Skin epidermis (tissue), 12 donors: ENCODE data around the gene SFXN5.
A peak's percentile ranks its signal among the peaks of the same experiment; 100 is the strongest.
"Not testable (repeated sequence)": the region's sequence is repeated elsewhere in the genome, so short reads cannot be mapped to it uniquely, and the experiment has no call there.

Source experiments
- H3K27ac ChIP-seq, 21 experiments: fragments of 200-600 bp; sonication (generic) in 11 of 21; one replicate each; pipeline ENCODE4 v1.5.0; 2020; ENCODE audit warnings: mild to moderate bottlenecking in 3 of 21, inconsistent platforms in 2 of 21, moderate library complexity in 2 of 21
- H3K4me3 ChIP-seq, 7 experiments: fragments of 200-600 bp; sonication (generic) in 2 of 7; one replicate each; pipeline ENCODE4 v1.5.0; 2020; ENCODE audit warnings: inconsistent platforms in 2 of 7, mild to moderate bottlenecking in 2 of 7, moderate library complexity in 1 of 7

SFXN5 gene

DNA sequence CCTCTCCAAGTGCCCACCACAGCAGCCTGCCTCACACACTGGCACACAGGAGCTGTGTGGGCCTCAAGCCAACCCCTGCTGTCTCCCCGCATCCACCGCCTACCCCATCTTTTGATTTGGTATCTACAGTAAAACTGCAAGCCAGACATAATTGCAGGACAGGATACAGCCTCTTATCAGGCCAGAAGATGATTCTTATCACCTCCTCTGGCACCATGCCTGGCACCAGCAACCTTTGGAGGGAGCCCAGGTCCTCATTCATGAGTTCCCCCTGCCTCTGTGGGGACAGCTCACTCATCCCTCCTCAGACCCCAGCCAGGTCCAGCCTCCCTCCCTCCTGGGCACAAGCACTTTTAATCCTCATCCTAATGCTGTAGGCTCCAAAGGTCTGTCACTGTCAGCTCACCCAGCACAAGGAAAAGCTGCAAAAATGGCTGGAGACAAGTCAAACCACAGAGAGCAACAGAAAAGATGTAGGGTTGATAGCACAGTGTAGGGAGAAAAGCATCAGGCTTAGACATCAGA lies 31.6 kb upstream of the SFXN5 start:
- peak overlapping the region in 1 of 21 experiments; percentile 32 for H3K27ac ChIP-seq
- no peak overlapping the region for H3K4me3 ChIP-seq

DNA sequence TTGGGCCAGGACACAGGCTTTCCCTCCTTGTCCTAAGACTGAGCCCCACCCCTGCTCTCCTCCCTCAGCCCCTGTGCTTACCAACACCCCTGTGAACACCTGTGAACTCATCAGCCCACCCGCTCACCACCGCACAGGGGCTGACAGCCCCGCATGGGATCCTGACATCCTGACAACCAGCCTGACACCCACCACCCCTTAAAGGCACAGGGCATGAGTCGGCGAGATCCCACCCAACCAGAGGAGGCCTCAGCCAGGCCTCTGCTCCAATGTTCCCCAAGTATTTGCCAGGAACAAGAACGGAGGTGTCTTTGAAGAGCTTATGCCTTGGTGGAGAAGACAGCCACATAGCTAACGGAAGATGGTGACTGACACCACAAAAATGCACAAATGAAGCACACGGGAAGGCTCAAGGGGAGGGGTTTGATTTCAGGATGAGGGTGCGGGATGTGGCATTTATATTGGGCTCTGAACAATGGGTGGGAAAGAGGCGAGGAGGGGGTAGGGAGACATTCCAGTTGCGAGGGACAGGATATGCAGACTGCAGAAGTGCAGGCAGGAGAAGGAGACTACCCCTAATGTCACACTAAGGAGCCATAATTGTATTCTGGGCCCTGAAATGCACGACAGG lies 30.2 kb upstream of the SFXN5 start:
- H3K27ac ChIP-seq = no peak overlapping the region
- H3K4me3 ChIP-seq = no peak overlapping the region

DNA sequence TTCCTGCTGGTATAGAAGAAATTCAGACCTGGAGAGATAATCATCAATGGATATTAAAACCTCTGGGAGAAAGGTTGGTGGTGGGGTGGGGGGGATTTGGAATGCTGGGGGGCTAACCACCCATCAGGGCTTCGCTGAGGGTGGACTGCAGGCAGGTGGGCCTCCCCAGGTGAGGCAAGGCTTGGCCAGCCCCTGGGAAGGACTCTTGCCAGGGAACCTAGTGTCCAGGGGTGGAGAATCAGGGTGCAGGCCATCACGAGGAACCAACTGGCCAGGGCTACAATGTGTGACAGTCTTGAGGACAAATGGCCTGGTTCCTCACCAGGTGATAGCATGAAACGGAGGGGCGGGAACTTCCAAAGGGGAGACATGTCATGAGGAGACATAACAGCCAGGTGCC lies 29.4 kb upstream of the SFXN5 start:
- H3K4me3 ChIP-seq = no peak overlapping the region
- no peak overlapping the region for H3K27ac ChIP-seq

DNA sequence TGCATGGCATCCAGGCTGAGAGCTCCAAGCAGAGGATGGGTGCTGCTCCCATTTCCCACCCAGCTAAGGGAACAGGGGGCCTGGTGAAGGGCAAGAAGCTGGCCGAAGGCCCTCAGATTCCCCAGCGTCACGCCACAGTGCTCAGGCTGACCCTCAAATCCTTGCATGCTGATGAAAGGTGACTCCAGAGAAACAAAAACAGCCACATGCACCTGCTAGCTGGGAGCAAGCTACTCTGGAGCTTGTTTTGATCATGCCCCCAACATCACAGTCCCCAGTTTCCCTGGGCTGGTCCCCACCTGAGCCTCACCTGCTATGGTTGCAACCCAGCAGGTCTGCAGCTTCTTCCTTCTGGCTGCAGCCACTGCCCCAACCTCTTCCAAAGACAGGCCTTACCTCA lies 28.0 kb upstream of the SFXN5 start:
- Histone ChIP-seq H3K27ac (no peak overlapping the region), H3K4me3 (no peak overlapping the region)

DNA sequence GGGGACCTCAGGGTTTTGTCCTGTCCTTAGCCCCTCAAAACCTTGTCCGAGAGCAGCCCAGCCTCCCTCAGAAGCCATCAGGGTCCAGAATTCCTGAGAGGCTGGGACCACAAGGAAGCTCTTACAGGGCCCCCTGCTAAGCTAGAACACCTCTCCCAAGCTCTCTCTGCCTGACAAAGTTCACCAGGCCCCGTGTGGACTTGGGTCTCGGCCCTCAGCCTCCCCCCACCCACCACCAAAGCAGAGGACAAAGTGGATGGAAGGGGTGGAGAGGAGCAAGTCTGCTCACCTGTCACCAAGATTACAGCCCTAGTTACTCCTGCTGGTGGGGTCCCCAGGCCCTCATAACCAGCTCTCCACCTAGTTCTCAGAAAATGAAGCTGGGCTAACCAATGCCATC lies 24.4 kb upstream of the SFXN5 start:
- Histone ChIP-seq H3K27ac (no peak overlapping the region), H3K4me3 (no peak overlapping the region)

DNA sequence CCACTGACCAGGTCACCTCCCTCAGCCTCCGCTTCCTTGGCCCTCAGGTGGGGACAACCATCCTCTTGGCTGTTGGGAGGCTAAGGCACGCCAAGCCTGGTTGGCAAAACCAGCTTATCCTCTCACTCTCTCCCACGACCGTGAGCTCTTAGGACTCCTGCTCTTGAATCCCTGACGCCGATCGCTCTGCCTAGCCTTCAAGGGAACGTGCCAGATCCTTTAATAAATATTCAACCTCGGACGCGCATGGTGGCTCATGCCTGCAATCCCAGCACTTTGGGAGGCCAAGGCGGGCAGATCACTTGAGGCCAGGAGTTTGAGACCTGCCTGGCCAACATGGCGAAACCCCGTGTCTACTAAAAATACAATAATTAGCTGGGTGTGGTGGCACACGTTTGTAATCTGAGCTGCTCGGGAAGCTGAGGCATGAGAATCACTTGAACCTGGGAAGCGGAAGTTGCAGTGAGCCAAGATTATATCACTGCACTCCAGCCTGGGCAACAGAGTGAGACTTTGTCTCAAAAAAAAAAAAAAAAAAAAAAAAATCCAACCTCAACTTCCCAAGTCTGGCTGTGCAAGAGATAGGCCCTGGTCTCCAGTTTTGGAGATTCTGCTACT lies 22.2 kb upstream of the SFXN5 start:
- not testable (repeated sequence) for H3K27ac ChIP-seq

DNA sequence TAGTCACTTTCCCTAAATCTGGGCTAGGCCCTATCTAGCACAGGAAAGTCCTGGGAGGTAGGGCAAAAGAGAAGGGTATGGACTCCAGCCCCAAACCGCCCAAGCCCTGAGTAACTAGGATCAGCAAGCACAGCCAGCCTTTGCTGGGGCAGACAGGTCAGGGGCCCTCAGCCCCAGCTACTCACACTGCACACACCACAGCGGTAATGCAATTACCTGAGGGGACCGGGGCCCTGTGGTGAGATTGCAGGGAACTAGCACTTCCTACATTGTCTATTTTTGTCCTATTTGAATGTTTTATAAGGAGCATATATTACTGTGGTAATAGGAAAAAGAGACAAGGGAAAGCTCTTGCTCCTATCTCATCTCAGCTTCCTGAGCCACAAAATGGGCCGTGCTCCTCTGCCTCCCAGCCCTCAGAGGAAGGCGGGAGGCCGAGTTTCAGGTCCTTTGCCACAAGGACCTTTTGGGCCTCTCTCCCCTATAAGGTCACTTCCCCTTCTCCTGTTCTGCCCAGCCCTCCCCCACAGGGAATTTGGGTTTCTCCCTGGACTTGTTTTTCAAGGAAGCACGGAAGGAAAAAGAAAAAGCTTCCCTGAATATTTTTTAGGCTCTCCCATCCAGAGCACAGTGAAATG lies 20.8 kb upstream of the SFXN5 start:
- H3K27ac ChIP-seq = no peak overlapping the region
- H3K4me3 ChIP-seq = no peak overlapping the region

More for the DNA sequence above, 22.2 kb upstream of the SFXN5 start:
- H3K4me3 ChIP-seq = not testable (repeated sequence)

DNA sequence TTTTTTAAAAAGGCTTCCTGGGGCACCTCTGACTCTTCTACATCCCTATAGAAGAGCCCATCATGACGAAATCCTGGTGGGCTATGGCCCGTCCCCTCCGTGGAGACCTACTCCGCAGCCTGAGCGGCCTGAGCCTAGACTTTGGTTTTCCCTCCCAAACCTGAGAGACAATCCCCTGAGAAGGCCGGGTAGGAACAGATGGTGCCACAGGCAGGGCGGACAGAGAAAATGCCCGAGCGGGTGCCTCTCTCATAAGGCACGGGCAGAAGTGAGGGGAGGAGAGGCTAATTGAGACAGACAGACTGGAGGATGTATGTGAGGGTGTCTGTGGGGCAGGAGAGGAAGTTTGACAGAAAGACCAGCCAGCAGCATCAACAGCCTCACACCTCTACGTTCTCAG lies 20.2 kb upstream of the SFXN5 start:
- Histone ChIP-seq H3K27ac (no peak overlapping the region), H3K4me3 (no peak overlapping the region)

DNA sequence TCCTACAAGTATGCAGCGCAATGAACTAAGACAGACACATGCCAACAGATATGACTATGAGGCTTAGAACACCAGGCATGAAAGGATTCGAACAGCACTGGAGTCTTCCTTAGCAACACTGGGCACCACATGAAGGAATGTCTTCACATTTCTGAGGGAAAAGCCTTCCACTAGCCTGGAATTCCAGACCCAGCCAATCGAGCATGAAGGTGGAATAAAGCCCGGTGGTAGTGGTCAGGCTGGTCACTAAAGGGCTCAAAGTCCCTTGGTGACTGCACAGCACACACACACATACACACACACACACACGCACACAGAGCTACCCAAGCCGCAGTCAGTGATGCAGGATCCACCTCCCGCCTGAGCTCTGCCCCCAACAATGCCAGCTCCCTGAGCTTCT lies 19.7 kb upstream of the SFXN5 start:
- Histone ChIP-seq H3K27ac (no peak overlapping the region), H3K4me3 (no peak overlapping the region)

DNA sequence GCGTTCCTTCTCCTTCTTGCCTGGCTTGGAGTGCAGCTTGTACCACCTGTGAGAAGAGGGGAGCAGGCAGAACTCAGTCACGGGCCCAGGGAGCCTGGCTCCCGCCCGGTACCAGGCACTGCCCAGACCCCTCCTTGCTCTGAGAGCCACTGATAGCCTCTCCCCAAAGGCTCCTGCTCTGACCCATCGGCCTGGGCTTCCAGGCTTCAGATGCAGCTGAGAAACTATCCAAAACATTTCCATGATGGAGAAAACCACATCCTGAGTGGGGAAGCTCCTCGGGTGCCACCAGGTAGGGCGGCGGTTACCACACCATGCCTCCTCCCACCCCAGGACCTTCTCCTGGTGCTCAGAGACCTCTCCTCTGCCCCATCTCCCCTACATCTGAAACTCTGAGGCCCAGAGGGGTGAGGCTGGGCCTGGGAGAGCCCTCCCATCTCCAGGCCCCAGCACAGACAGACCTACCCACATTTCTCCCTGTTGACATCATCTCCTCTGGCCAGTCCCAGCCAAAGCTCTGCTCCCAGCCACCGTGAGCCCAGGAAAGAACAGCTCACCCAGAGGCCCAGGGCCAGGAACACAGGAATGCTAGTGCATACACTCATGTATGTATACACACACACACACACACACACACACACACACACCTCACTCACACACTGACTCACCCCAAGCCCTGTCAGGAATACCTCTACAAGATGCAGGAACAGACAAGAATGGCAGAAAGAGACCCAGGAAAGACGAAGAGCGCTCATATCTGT lies 17.9 kb upstream of the SFXN5 start:
- Histone ChIP-seq H3K27ac (peak overlapping the region in 9 of 21 experiments; percentile 4 to 71 (median 54)), H3K4me3 (no peak overlapping the region)

DNA sequence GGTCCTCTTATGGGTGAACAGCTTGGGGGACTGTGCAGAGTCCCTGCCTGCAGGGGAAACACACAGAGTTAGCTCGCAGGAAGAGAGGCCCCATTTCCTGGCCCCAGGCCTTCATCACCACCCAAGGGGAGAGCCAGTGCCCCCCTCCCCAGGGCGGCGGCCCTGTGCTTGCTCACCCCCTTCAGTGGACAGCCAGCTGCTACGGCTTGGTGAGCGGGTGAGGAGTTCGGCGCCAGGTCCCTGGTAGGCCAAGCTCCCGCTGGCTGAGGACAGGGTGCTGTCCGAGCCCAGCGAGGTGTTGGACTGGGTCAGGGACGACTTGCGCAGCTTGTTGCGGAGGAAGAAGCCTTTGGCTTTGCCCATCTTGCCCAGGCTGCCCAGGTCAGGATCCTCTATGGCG lies 17.2 kb upstream of the SFXN5 start:
- peak overlapping the region in 5 of 21 experiments; percentile 27 to 71 (median 54) for H3K27ac ChIP-seq

DNA sequence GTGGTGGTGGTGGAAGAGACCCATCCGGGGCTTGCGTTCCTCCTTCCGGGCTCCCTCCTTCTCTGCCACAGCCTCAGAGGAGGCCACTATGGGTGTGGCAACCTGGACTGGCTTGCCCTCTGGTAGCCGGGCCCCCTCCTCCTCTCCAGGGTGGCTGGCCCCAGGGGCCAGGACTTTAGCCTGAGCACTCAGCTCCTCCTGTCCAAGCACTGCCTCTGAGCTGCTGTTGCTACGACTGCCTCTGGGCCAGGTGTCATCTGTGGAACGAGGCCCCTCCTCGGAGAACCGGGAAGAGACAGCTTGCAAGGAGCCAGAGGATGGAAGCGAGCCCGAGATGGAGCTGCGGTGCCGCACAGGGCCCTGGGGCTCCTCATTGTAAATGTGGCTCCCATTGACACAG lies 16.7 kb upstream of the SFXN5 start:
- H3K27ac ChIP-seq = no peak overlapping the region
- no peak overlapping the region for H3K4me3 ChIP-seq

More for the DNA sequence above, 17.2 kb upstream of the SFXN5 start:
- no peak overlapping the region for H3K4me3 ChIP-seq

DNA sequence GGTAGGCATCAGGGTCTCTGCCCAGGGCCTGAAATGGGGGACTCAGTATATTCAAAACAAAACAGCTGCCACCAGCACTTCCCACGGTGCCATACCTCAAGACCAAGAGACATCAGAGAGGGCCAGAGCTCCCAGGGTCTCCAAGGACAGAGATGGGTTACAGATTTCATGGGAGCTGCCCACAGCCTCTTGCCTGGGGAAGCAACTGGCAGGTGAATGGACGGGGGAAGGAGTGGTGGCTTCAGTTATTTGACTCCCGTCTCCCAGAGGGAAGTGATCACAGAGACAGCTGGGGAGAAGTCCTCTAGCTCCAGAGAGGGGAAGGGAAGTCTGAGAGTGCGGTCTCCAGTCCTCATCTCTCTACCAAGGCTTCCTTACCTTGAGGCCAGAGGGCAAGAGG lies 15.8 kb upstream of the SFXN5 start:
- Histone ChIP-seq H3K27ac (no peak overlapping the region), H3K4me3 (no peak overlapping the region)

DNA sequence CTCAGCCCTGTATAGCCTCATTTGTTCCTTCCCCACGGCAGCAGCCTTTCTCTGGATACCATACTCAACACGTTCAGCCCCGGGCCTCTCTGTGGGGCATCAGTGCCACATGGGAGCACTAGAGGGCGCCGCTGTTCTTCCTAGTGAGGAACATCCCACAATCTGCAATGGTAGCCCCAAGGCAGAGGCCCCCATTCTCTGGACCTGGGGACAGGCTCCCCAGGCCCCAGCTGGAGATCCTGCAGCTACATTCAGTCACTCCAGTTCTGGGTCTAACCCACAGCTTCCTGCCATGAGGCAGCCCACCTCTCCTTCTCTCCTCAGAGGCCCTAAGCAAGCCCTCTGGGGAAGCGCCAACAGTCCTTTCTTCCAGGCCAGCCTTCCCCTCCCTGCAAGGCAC lies 14.2 kb upstream of the SFXN5 start:
- no peak overlapping the region for H3K4me3 ChIP-seq
- no peak overlapping the region for H3K27ac ChIP-seq

DNA sequence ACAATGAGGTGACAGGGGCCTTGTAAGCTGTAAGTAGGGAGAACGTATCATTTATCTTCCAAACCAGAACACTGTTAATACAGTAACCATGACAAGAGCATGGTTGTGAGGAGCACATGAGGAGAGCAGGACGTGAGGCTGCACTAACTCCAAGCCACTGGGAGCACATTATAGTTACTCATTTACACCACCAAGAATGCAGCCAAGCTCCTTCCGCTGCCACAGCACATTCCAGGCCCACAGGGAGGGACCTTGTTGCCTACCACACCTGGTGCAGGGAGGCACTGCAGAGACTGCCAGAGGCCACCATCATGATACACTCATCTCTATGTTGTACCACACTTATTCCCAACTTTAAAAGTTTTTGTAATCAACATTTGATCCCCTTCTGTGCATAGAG lies 13.5 kb upstream of the SFXN5 start:
- H3K4me3 ChIP-seq = no peak overlapping the region
- no peak overlapping the region for H3K27ac ChIP-seq

DNA sequence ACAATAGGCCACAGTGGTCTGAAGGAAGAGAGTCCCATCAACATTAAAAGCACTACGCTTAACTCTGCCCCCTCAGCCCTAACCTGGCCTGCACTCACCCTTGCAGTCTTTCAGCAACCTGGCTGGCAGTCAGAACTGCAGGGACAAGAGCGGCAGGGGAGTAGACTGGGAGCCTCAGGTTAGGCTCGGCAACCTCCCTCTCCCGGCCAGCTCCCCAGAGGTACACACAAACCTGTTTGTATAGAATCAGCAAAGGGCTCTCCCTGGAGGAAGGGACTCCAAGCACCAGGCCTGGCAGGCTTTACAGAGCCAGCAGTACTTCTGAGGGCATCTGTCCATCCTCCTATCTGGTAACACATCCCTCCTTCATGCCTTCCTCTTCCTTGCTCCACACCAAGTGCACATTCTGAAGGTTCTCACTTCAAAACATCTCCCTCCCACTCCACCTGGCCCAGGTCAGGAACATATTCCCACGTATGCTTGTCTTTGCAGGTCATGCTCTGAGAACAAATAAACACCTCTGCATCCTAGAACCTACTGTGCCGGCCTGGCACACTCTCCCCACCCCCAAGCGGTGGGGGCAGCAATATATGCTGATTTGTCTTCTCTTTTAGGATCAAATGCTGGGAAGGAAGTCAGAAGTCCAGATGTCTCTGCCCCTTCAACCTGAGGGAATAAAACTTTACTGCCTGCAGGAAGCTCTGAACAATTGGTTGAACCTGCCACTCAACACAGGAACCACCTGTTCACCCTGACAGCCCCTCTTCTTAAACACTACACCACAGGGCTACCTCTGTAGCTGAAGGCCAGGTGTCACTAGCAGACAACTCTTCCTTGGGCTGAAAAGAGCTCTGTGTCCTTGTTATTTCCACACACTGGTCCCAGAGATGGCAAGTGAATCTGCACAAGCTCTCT lies 12.6 kb upstream of the SFXN5 start:
- Histone ChIP-seq H3K27ac (no peak overlapping the region), H3K4me3 (no peak overlapping the region)

DNA sequence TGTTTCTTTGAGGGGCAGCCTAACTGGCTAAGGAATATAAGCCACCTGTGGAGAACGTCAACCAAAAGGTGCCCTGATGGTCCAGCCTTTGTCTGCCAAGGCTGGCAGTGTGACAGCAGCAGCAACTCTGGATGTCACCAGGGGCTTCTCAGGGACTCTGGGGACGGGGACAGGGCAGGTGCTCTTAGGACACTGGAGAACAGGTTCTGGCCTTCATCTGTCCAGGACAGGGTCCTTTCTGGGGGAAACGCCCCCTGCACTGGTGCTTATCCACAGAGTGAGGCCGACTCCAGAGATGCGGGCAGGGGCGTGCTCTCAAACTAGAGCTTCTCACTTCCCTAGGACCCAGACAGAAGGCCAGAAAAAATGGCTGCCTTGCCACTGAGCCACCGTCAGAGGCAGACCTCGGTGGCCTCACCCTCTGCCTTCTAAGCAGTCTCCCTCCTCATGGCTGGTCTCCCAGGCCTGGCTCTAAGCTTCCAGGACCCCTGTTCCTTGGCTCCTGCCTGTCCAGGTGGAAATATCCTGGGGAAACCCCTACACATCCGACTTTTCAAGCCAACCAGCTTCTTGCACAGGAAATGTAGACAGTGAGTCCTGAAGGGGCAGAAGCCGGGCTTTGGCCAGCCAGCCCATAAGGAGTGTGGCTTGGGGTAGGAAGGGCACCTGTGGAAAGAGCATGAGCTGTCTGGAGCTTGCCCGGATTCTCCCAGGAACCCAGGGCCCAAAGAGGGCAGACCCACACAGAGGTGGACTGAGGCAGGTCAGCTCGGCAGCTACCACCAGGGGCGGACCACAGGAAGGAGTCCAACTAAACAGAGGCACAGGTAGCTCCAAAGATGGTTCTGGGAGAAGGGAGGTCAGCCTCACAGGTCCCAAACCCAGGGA lies 11.3 kb upstream of the SFXN5 start:
- no peak overlapping the region for H3K27ac ChIP-seq
- no peak overlapping the region for H3K4me3 ChIP-seq

DNA sequence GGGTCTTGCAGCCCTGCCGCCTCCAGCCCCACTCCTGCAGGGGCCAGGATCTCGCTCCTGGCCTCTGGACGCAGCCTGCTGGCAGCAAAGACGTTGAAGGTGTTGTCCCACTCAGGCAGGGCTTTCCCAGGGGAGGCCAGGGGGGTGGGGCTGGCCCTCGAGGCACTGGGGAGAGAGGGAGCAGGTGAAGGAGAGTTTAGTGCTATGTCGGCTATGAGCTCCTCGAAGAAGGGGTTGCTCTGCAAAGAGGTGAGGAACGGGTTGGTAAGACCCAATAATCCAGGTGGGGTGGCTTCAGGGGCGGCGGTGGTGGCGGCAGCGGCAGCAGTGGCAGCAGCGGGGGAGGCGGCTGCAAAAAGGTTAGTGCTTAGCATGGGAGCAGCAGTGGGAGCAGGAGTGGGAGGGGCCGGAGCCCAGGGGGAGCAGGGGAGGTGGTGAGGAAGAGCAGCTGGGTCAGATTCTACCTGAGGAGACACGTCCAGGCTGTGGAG lies 9.7 kb upstream of the SFXN5 start:
- H3K27ac ChIP-seq = no peak overlapping the region
- H3K4me3 ChIP-seq = no peak overlapping the region
